ENCODE results near the gene KANK4.

Gene KANK4

DNA sequence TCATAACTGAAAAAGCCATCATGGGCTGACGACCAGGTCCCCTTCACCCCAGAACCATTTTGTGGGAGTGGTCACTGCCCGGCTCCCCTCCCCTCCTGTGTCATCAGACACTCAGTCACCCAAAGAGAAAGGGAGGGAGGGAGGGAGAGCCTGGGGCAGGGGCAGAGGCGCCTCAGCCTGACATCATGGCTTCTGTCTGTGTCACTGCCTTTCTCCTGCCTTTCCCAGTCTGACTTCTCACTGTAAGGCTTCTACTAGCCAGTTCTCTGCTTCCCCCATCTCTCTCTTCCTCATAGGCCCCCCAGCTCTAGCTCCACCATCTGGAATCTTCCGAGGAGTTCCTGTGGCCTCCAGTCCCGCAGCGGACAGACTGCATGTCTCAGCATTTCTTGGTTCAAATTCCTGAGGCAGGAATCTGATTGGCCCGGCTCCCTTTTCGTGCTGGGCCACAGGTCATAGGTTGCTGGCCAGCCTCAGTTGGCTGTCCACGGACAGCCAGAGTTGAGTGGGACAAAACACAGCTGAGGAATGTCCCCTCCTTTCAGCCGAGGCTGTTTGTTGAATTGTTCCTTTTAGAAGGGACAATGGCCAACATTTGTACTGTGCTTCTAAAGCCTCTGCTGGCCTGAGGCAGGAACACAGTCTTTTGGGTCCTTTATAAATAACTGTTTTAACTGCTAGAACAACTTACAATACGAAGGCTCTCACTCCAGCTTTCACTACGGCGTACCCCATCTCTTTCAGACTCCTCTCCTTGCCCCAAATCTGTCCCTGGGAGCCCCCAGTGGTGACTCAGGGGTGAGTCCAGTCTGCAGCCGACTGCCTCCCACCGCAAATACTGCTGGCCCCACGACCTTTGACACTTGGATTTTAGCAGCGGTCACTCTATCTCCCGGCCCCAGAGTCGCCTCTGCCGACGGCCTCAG is 18.7 kb upstream of the KANK4 start:
- TF ChIP-seq, protein P1, sequence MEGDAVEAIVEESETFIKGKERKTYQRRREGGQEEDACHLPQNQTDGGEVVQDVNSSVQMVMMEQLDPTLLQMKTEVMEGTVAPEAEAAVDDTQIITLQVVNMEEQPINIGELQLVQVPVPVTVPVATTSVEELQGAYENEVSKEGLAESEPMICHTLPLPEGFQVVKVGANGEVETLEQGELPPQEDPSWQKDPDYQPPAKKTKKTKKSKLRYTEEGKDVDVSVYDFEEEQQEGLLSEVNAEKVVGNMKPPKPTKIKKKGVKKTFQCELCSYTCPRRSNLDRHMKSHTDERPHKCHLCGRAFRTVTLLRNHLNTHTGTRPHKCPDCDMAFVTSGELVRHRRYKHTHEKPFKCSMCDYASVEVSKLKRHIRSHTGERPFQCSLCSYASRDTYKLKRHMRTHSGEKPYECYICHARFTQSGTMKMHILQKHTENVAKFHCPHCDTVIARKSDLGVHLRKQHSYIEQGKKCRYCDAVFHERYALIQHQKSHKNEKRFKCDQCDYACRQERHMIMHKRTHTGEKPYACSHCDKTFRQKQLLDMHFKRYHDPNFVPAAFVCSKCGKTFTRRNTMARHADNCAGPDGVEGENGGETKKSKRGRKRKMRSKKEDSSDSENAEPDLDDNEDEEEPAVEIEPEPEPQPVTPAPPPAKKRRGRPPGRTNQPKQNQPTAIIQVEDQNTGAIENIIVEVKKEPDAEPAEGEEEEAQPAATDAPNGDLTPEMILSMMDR (IDR thresholded peaks at IDR 0.05; ENCODE audit: insufficient read depth, low read depth, low read length, missing control alignments) = no peak
- H3K4me3 ChIP-seq (ENCODE audit: low read depth, low read length) = no peak overlapping the region
- no peak for DNase-seq (ENCODE audit: low read depth)

DNA sequence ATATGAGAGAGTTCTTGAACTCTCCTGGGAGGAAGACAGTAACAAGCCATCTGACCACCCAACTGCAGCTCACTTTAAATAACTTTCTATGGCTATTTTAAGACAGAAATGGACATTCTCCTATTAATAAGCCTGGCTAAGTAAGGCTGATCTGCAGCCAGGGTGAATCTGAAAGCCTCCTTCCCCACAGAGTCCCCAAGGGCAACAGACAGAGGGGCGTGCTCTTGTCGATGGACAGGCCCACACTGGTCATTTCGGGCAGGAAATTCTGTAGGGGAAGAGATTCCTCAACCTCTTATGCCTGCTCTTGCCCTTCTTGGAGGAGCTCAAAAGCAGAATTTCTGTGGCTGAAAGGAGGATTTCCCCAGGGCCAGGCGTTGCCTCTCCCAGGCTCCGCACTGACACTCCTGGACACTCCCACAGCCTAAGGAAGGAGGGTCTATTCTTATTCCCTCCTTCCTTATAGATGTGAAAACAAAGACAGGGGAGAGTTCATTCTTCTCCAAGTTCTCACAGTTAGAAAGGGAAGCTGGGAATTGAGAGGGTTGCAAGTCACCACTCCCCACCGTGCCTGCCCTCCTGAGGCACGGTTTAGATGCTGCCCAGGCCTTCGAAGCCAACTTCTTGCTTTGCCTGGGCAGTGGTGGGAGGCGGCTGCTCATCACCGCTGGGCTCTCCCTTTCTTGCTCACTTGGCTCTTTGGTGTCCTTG is 17.9 kb upstream of the KANK4 start:
- no peak overlapping the region for H3K4me3 ChIP-seq (ENCODE audit: low read depth, low read length)
- TF ChIP-seq, protein P1 (IDR thresholded peaks at IDR 0.05; ENCODE audit: insufficient read depth, low read depth, low read length, missing control alignments) = no peak
- DNase-seq (ENCODE audit: low read depth) = no peak

DNA sequence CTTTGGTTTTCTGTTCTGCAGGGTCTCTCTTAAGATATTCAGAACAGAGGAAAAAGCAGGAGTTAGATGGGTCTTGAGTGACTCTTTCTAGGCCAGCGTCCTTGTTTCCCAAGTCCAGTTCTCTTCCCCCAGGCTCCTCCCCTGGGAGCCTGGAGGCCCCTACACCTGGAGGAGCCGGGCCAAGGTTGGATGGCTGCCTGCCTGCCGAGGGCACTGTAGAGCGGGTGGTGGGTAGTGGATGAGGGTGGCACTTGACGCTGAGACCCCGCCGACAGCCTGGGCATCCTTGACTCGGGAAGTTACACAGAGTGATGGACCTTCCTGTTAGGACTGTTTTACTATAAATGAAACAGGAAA is 17.4 kb upstream of the KANK4 start:
- DNase-seq (ENCODE audit: low read depth) = no peak
- no peak overlapping the region for H3K4me3 ChIP-seq (ENCODE audit: low read depth, low read length)
- TF ChIP-seq, protein P1 (IDR thresholded peaks at IDR 0.05; ENCODE audit: insufficient read depth, low read depth, low read length, missing control alignments) = no peak

DNA sequence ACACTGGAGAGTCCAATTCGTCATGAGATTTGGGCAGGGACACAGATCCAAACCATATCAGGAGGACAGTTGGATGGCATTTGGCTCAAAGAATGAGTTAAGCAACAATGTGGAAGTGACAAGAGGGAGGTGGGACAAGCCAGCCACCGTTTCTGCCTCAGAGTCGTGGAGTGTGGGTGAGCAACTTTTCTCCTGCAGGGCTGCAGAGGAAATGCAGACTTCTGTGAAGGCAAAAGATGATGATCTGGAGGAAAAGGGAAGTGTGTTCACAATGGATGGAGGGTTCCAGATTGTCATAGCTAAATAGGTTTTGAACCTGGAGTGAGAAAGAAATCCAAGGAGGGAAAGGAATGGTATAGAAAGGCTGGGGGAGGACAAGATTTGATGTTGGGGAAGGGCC is 16.4 kb upstream of the KANK4 start:
- TF ChIP-seq, protein P1 (IDR thresholded peaks at IDR 0.05; ENCODE audit: insufficient read depth, low read depth, low read length, missing control alignments) = no peak
- no peak for DNase-seq (ENCODE audit: low read depth)
- no peak overlapping the region for H3K4me3 ChIP-seq (ENCODE audit: low read depth, low read length)

DNA sequence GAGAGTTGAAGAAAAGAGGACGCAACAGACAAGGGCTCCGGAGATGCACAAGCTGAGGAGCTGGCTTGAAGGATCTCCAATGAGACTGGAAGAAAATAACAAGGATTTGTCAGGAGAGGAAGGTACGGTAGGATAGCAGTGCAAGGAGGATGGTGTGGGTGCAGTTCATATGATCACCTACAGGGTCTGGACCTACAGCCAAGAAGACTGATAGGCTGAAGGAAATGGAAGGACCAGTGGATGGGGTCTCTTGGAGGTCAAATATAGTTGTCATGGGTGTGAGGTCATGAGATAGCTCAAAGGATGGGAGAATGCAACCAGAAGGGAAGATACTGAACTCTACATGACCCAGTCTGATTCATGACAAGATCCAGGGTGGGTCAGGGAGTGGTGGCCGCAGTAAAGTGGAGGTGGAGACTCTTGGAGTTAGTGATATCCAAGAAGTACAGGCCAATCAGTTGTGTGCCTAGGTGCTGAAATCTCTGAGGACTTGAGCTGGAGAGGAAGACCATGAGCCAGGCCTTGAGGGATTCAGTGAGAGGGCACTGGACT is 15.3 kb upstream of the KANK4 start:
- TF ChIP-seq, protein P1 (IDR thresholded peaks at IDR 0.05; ENCODE audit: insufficient read depth, low read depth, low read length, missing control alignments) = peak; percentile 18
- DNase-seq (ENCODE audit: low read depth) = no peak
- no peak overlapping the region for H3K4me3 ChIP-seq (ENCODE audit: low read depth, low read length)

DNA sequence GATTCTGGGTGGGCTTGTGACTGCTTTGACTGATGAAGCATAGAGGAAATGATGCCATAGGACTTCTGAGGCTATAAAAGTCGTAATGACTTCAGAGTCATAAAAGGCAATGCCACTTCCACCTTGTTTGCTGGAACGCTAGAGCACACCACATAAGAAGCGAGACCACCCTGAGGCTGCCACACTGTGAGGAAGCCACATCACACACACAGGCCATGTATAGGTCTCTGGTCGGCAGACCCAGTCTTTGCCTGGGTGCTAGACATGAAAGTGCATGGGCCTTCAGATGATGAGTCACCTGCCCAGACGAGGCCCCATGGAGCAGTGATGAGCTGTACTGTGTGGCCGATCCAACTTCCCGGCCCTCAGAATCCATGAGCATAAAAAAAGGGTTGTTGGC is 14.2 kb upstream of the KANK4 start:
- TF ChIP-seq, protein P1 (IDR thresholded peaks at IDR 0.05; ENCODE audit: insufficient read depth, low read depth, low read length, missing control alignments) = no peak
- no peak for DNase-seq (ENCODE audit: low read depth)
- no peak overlapping the region for H3K4me3 ChIP-seq (ENCODE audit: low read depth, low read length)
